ENCODE data around the gene FANCI. TPM values are rescaled to one million over a fixed set of nuclear protein-coding genes. Genes with fewer than 3 reads are reported as not detected.

FANCI gene
- total RNA-seq, 1 donor from 2014 or later = 66.5 TPM

GRCh38 chr15:89303986-89304385 lies 60.2 kb downstream of the FANCI start:
- H3K4me1 Mint-ChIP-seq (ENCODE audit: low read depth) = no peaks in the 10 kb centered on the region
- H3K36me3 Mint-ChIP-seq (ENCODE audit: insufficient read depth) = peaks cover 17% of the 10 kb centered on the region
- no peaks in the 10 kb centered on the region for H3K9me3 Mint-ChIP-seq (ENCODE audit: low read depth)
- TF ChIP-seq CTCF (IDR thresholded peaks at IDR 0.05; ENCODE audit: unreplicated experiment) = no peak
- no peak overlapping the region for H3K27ac Mint-ChIP-seq
- no peaks in the 10 kb centered on the region for H3K27me3 Mint-ChIP-seq
- no peak overlapping the region for H3K4me3 Mint-ChIP-seq (ENCODE audit: low read depth)
- no peak for DNase-seq (ENCODE audit: low spot score, unreplicated experiment)

GRCh38 chr15:89305395-89305794 lies 61.6 kb downstream of the FANCI start:
- TF ChIP-seq CTCF (IDR thresholded peaks at IDR 0.05; ENCODE audit: unreplicated experiment) = no peak
- no peaks in the 10 kb centered on the region for H3K9me3 Mint-ChIP-seq (ENCODE audit: low read depth)
- H3K4me1 Mint-ChIP-seq (ENCODE audit: low read depth) = no peaks in the 10 kb centered on the region
- peaks cover 13% of the 10 kb centered on the region for H3K36me3 Mint-ChIP-seq (ENCODE audit: insufficient read depth)
- no peaks in the 10 kb centered on the region for H3K27me3 Mint-ChIP-seq
- H3K27ac Mint-ChIP-seq = no peak overlapping the region
- no peak overlapping the region for H3K4me3 Mint-ChIP-seq (ENCODE audit: low read depth)
- DNase-seq (ENCODE audit: low spot score, unreplicated experiment) = no peak

- Mint-ChIP-seq H3K4me3 (ENCODE audit: low read depth) (no peak overlapping the region), H3K36me3 (ENCODE audit: insufficient read depth) (peaks cover 6% of the 10 kb centered on the region), H3K27me3 (no peaks in the 10 kb centered on the region), H3K9me3 (ENCODE audit: low read depth) (no peaks in the 10 kb centered on the region), H3K4me1 (ENCODE audit: low read depth) (no peaks in the 10 kb centered on the region), H3K27ac (no peak overlapping the region)
- DNase-seq (ENCODE audit: low spot score, unreplicated experiment) = no peak
- no peak for TF ChIP-seq CTCF (IDR thresholded peaks at IDR 0.05; ENCODE audit: unreplicated experiment)
Measured at GRCh38 chr15:89307046-89307587, 63.3 kb downstream of the FANCI start.

- TF ChIP-seq CTCF (IDR thresholded peaks at IDR 0.05; ENCODE audit: unreplicated experiment) = no peak
- Mint-ChIP-seq H3K9me3 (ENCODE audit: low read depth) (no peaks in the 10 kb centered on the region), H3K4me1 (ENCODE audit: low read depth) (no peaks in the 10 kb centered on the region), H3K4me3 (ENCODE audit: low read depth) (no peak overlapping the region), H3K36me3 (ENCODE audit: insufficient read depth) (peaks cover 6% of the 10 kb centered on the region), H3K27me3 (no peaks in the 10 kb centered on the region), H3K27ac (no peak overlapping the region)
- DNase-seq (ENCODE audit: low spot score, unreplicated experiment) = no peak
Measured at GRCh38 chr15:89307791-89308190, 64.0 kb downstream of the FANCI start.

- Mint-ChIP-seq H3K27me3 (no peaks in the 10 kb centered on the region), H3K4me3 (ENCODE audit: low read depth) (no peak overlapping the region), H3K4me1 (ENCODE audit: low read depth) (no peaks in the 10 kb centered on the region), H3K27ac (no peak overlapping the region), H3K9me3 (ENCODE audit: low read depth) (no peaks in the 10 kb centered on the region), H3K36me3 (ENCODE audit: insufficient read depth) (peaks cover 8% of the 10 kb centered on the region)
- TF ChIP-seq CTCF (IDR thresholded peaks at IDR 0.05; ENCODE audit: unreplicated experiment) = no peak
- no peak for DNase-seq (ENCODE audit: low spot score, unreplicated experiment)
Measured at GRCh38 chr15:89308236-89308635, 64.5 kb downstream of the FANCI start.

All from progenitor cell of endocrine pancreas (in vitro differentiated cells).